NCI-H2196 treated with DMSO at 0.1 percent for 48 hours (cell line): ENCODE results near the gene OMA1.

ENCODE experiments used
- DNase-seq: peaks from one replicate; lab custom pipeline; 2025; ENCODE audit not compliant: unreplicated experiment; lab: John Stamatoyannopoulos, UW

OMA1 gene

DNA sequence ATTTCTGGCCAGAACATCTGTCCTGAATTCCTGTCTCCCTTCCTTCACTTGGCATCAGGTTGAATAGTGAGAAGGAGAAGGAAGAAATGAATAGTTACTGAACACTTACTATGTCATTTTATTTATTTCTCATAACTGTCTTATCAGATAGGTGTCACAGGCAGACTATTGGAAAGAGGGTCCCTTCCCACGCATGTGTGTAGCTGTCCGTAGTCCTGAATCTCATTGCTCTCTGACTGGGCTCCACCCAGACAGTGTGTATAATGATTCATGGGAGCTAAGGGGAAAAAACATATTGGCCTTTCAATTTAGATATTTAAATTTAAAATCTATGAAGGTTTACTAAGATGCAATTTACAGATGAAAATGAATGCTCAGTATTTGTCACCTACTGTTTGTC is 86.1 kb downstream of the OMA1 start:
- DNase-seq, result no peak

DNA sequence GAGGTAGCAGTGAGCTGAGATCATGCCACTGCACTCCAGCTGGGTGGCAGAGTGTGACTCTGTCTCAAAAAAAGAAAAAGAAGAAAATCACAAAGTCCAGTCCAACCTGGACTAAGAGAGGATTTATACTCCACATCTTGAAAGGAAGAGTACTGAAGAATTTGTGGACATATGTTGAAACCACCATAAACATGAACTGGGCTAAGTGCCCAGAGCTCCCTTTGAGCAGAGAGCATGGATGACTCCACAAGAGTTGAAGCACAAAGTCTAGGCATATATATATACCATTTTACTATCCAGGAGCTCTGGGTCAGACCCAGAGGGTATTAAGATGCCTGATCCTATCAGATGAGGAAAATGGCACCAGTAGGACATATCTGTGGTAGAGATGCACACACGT is 86.6 kb downstream of the OMA1 start:
- DNase-seq, result no peak

DNA sequence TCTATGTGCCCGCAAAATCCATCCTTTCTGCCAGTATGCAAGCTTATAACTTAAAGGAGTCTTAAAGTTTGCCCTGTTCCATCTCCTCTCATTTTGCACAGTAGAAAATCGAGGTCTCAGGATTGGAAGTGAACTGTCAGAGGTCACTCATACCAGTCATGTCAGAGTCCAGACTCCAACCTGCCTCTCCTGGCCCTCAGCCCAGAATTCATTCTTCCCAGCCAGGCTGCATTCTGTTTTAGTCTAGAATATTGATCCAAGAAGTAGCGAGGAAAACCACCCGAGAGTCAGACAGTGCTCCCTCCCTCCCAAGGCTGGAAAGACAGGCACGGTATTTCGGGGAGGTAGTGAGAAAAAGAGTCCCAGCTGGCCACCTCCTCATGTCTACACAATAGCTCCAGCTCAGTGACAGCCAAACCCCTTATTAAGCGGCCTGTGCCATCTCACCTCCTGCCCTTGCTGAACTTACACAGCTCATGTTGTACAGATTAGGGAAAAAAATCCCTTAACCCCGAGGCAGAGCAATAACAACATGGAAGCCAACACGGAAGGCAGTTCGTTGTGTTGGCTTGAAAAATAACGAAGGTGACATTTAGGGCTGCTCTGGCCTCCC is 89.4 kb downstream of the OMA1 start:
- no peak for DNase-seq

DNA sequence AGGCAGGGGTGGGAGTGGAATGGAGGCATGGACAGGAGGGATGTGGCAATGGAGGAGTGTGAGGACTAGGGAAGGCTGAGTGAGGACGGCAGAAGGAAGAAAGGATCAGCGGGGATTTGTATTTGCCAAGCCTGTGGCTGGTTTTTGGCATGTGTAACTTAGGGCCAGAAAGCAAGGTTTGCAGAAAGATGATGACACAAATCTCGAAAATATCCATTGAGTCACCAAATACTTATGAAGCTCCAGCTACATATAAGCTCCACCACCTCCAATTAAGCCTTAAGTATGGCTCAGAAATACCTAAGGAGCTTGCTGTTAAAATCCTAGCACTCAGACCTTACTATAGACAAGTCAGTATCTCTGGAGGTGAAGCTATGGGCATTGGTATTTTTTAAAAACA is 90.1 kb downstream of the OMA1 start:
- DNase-seq, result no peak

DNA sequence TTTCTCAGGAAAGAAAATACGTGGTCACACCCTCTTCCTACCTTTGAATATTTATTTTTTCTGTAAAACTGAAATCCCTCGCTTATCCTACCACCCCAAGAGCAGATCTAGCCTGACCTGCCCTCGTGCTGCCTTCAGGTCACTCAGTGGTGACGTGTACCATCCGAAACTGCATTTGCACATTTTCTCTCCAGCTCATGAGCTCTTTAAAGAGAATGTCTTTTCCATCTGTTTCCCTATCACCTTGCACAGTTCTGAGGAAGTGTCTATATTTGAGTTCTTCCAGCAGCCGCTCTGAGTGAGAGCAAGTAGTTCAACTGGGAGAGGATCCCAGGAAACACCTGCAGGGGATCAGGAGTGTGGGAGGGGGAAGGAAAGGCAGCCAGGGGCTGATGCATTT is 91.7 kb downstream of the OMA1 start:
- no peak for DNase-seq

DNA sequence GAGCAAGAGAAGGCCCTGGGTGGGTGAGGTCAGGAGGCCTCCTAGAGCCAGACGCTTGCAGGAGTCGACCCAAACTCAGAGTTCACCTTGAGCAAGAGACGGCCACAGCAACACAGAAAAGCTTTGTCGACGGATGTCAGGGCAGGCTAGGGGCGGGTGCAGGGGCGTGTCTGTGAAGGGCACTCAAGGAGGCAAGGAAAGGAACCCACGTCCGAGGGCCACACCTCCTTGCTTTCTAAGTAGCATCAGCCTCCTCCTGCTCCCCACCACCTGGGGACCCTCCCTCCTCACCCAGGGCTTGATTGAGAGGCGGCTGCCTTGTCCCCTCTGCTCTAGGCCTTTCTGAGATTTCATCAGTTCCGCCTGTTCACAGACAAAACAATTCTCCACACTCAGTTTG is 92.1 kb downstream of the OMA1 start:
- no peak for DNase-seq

DNA sequence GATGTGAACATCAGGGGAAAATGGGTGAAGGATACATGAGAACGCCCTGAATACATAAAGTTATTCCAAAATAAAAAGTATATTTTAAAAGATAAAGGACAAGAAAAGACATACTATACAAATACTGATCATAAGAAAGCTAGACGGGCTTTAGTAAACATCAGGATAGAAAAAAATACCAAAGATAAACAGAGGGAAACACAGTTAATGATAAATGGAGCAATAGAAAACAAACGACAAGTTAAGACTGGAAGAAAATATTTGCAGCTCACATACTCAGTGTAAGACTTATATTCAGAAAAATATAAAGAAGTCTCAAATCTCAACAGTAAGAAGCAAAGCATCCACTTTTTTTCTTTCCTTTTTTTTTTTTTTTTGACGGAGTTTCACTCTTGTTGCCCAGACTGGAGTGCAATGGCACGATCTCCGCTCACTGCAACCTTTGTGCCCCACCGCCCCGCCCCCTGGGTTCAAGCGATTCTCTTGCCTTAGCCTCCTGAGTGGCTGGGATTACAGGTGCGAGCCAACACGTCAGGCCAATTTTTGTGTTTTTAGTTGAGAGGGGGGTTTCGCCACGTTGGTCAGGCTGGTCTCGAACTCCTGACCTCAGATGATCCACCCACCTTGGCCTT is 94.8 kb downstream of the OMA1 start:
- DNase-seq, result no peak

DNA sequence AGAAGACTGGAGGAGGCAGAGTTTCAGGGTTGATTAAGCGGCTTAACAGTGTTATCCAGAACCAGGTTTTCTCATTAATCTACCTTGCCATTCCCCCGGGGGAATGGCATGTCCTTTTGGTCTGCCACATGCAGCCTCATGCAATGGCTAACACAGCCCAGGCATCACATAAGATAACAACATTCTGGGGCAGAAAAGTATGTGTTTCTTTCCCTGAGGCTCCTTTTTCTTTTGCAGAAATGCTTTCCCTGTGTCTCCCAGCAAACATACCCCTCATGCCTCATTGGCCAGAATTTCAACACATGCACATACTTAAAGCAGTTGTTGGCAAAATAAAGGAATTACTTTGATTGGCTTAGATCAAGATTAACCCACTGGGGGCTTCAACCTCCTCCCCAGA is 98.6 kb downstream of the OMA1 start:
- DNase-seq, result no peak

DNA sequence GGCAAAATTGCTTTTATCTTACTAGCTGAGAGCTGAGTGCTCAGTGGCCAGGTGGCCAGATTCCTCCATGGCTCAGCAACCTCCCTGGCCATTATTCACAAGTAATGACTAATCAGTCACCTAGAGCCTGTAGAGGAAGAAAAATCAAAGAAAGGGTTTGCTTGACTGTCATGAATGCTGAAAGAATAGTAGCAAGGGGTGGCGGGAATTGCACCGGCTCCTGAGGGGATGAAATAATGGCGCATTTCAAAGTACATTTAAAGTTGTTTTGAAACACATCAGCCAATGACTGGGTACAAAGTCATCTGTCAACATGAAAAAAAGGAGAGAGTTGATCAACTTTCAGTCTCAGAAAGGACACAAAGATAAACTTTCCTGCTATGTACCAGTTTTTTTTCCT is 99.5 kb downstream of the OMA1 start:
- no peak for DNase-seq

DNA sequence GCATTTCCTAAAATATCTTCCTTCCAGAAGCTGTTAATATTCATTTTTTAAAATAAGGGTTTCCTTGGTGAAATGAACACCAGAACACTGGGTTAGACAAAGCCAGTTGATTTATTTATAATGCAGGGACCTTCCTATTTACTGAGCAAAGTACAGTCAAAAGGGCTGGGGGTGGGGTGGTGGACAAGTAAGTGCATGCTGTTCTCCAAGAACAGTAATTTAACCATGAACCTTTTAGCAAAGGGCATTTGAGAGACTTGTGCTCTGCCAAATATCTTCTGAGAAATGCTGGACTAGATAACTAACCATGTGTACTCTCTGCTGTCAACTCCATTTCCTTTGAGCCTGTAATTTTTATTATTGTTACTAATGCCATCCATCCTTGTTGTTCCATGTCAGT is 100.2 kb downstream of the OMA1 start:
- no peak for DNase-seq

DNA sequence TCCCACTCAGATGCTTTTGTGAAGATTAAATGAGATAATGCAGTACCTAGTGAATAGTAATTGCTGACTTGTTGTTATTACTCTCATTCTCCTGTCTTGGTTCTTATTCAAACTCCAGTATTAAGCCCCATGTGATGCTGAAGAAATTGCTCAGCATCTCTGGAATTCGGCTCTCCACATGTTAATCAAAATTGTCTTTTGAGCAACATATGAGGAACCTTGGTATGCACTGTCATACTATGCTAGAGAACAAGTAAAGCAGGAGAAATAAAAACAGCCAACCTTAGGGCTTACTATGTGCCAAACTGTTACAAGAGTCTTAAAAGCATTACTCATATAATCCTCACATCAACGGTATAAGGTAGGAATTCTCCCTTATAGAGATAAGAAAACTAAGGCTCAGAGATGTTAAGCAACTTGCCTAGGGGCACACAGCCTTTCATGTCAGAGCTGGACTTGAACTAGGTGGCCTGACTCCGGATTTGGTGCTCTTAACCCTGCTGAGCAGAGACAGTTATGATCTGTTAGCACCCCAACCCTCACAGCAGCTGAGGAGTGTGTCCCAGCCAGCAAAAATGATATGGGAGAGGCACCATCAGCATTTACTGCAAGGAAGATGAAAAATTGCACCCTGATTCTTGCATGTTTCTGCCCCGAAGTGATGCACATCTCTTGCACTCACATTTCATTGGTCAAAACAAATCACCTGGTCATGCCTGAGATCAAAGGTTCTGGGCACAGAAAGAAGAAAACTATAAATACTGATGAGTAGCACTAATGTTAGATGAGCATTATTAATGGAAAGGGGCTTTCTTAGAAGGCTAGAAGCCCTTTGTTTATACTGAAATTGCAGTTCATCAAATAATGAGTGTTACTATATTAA is 102.3 kb downstream of the OMA1 start:
- DNase-seq, result no peak

DNA sequence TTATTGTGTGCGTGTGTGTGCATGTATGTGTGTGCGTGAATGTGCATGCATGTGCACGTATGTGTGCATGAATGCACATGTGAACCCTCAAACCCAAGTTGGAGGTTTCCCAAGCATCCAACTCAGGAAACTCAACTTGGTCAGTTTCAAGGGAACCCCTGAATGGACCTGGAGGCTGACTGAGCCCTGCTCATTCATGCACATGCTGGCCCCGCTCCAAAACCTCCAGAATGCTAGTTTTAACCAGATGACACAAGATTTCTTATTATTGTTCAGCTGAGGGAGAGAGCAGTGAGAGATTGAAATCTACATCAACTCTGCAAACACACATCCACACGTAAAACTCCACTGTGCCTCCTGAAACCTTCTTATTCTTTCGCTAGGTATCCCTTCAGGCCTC is 104.4 kb downstream of the OMA1 start:
- no peak for DNase-seq

DNA sequence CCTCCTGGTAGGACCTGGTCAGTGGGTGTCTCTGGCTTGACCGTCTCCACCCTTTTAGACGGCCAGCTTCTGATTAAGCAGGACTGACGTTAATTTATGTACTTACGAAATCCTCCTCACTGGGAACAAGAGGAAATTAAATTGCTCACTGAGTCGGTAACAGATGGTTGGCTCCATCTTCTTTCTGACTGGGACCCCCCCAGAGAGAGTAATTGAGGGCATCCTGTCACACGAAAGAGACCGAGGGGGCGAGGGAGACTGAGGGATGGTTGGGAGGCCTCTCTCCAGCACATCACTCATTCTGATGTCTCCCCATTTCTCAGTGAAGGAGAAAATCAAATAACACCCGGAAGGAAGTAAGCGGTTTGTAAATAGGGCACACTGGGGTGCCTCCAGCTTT is 104.8 kb downstream of the OMA1 start:
- DNase-seq, result no peak

DNA sequence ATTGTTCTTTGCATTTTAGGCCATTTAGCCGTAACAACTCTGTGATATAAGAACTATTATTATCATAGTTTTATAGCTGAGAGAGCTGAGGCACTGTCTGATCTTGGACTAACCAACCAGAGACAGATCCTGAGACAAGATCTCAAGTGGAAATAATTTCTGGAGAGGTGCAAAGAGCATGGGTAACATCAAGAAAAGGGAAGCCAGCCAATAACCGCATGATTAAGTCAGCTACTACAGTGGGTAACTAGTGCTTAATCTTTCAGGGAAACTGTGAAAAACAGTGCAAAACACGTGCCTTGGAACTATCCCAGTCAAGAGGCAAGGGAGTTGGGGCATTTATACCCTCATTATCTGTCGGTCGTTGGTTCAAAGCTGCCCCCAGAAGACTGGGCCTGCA is 105.8 kb downstream of the OMA1 start:
- no peak for DNase-seq

DNA sequence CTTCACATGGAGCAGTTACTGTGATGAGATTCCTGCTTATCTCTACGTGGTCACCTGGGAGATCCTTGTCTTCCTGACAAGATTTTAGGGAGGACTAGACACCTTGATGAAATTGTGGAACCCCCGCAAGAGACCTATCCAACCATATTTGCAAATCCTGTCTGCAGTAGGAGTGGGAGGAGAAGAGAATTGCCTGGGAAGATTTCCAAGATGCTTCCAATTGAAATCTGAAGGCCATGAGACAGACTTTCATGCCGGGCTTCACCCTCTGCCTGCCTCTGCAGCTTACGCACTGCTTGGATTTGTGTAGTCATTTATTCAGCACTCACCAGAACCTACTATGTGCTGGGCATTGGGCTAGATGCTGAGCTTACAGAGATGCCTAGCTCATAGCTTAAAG is 106.6 kb downstream of the OMA1 start:
- DNase-seq, result no peak

DNA sequence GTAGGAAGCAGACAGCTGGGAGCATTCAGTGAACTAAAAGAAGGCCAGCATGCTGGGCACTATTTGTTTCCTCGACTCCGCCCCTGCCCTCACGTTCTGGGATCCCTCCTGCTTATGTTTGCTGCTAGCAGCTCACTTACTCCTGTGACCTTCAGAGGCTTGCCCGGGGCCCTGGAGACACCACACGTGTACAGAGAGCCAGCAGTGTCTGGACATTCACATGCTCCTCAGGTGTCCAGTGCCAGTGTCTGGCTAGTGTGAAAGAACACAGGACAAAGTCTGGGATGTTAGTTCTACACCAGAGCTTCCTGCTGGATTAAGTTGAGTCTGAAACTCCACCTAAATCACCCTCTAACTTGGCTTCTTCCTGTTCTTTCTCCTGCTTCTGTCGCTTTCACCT is 108.1 kb downstream of the OMA1 start:
- no peak for DNase-seq

DNA sequence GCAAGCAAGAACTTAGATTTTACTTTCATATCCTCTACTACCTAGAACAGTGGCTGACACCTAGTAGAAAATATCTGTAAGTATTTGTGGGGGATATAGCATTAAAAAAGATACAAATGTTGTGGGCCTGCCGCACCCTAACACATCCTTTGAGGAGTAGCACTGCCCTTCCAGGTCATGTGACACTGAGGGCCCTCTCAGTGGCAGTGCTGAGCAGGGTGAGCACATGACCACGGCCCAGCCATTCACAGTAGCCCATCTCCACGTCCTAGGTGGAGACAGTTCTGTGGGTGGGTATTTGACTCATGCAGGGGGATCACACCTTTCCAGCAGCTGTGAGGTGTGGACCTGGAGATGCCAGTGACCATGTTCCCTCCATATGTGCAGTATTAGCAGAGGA is 108.9 kb downstream of the OMA1 start:
- DNase-seq, result no peak

DNA sequence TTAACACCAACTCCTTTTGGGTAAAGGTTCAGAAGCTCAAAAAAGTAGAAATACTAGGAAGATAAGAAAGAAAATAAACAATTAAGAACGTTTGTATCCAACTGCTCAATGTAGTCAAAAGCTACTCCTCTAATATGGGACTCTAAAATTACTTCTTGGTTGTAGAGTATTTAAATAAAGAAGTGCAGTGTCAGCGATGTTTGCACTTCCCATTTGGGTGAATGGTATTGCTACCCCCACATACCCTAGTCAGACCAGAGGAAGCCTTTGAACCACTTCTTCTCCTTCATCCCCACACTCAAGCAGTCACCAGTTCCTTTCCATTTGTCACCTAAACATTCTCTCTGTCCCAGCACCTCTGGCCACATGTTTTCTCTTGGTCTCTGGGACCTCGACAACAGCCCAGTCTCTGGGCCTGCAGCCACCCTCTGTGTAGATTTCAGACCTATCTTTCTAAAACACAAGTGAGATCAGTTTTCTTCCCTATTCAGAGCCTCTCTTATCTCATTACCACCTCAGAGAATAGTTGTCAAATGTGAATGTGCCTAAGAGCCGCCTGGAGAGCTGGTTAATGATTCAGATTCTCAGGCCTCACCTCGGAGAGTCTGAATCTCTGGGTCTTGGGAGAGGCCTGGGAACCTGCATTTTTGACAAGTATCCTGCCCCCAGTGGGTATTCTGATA is 109.8 kb downstream of the OMA1 start:
- no peak for DNase-seq

DNA sequence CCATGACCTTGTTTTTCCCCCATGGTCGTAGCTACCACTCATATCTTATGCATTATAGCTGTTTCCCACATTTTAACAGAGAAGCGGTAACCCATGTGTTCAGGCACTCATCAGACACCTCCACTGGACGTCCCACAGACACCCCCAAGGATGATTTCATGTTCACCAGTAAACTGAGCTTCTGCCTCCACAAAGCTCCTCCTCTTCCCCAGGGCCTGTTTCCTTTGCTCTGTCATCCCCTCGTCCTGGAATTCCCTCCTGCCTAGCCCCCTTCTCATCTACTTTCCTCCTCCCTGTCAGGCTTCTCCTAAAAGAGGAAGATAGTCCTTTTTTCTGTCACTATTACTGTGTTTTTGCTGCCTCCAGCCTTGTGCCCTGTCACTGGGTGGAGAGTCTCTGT is 111.2 kb downstream of the OMA1 start:
- DNase-seq, result no peak

DNA sequence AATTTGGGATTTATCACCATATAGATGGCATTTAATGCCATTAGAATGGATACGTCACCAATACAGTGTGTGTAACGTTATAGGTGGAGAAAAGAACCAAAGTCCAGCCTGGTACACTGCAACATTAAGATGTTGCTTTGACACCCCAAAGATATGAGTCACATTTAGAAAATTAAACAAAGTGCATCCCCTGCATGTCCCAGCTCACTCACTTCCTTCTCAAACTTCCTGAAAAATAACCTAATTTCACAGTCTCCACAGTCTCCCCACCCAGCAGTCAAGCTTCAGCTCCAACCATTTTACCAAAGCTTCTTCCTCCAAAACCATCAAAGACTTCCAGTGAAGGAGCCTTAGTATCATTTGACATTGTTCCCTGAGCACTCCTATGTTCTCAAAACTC is 111.9 kb downstream of the OMA1 start:
- DNase-seq, result no peak

DNA sequence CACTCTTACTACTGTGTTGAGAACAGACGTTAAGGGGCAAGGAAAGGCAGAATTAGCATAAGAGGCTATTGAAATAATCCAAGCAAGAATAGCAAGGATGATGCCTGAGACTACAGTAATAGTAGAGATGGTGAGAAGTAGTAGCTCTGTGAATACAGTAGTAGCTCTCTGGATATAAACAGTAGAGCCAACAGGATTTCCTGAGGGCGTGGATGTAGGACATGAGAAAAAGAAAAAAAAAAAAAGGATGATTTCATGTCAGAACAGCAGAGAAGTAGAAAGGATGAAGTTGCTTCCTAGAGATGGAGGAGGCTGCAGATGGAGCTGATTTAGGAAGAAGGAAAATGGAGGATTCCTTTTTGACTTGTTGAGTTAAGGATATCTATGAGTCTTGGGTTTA is 112.3 kb downstream of the OMA1 start:
- DNase-seq, result no peak
